Cardiac fibroblast (primary cell): ENCODE measurements around the gene USP5.
"Not testable (repeated sequence)": the region's sequence is repeated elsewhere in the genome, so short reads cannot be mapped to it uniquely, and the experiment has no call there.

Experiments used
- DNase-seq, 2 donors: peaks; one replicate each; pipeline versions ENCODE4 v3.0.0 to v3.0.0-alpha.2; 2010; ENCODE audit warnings: low read depth in 2 of 2
- H3K4me3 ChIP-seq, 2 donors: replicated peaks in 1 of 2; 1 replicate in 1 of 2; 2 replicates in 1 of 2; pipeline ENCODE4 v1.5.1; 2011; ENCODE audit warnings: low read depth in 2 of 2, low read length in 2 of 2, mild to moderate bottlenecking in 2 of 2, moderate library complexity in 1 of 2
- CTCF ChIP-seq: IDR thresholded peaks from one replicate; pipeline ENCODE4 v1.5.1; 2011; ENCODE audit warnings: low read depth, mild to moderate bottlenecking, low read length, inconsistent platforms

USP5 gene

GRCh38 chr12:6883252-6883651 is 31.3 kb downstream of the USP5 start:
- no peak for DNase-seq
- H3K4me3 ChIP-seq = no peak overlapping the region
- TF ChIP-seq CTCF = no peak

GRCh38 chr12:6883683-6884082 is 31.7 kb downstream of the USP5 start:
- no peak for TF ChIP-seq CTCF
- DNase-seq = no peak
- H3K4me3 ChIP-seq = no peak overlapping the region

- DNase-seq = no peak
- no peak for TF ChIP-seq CTCF
- H3K4me3 ChIP-seq = no peak overlapping the region
These were observed 32.6 kb downstream of the USP5 start for GRCh38 chr12:6884539-6884938.

- not testable (repeated sequence) for H3K4me3 ChIP-seq, DNase-seq
These were observed 34.5 kb downstream of the USP5 start for GRCh38 chr12:6886206-6886999.

GRCh38 chr12:6887460-6887859 is 35.5 kb downstream of the USP5 start:
- DNase-seq = no peak
- H3K4me3 ChIP-seq = no peak overlapping the region
- TF ChIP-seq CTCF = no peak

- TF ChIP-seq CTCF = no peak
- no peak for DNase-seq
- no peak overlapping the region for H3K4me3 ChIP-seq
These were observed 36.4 kb downstream of the USP5 start for GRCh38 chr12:6888360-6888759.

GRCh38 chr12:6888794-6889193 is 36.8 kb downstream of the USP5 start:
- not testable (repeated sequence) for H3K4me3 ChIP-seq, DNase-seq

- not testable (repeated sequence) for H3K4me3 ChIP-seq, DNase-seq
These were observed 38.0 kb downstream of the USP5 start for GRCh38 chr12:6889775-6890573.
